Measurements from ENCODE around the gene CMYA5.

CMYA5 gene

GRCh38 chr5:79731775-79732174 lies 42.1 kb downstream of the CMYA5 start:
- H4K20me1 ChIP-seq (ENCODE audit: insufficient read depth, low read length): no peaks in the 10 kb centered on the region
- no peaks in the 10 kb centered on the region for H3K9me2 ChIP-seq (replicated peaks; ENCODE audit: insufficient read depth, low read length)
- no peak overlapping the region for H2AFZ ChIP-seq (ENCODE audit: low read length)
- H3K4me3 ChIP-seq (ENCODE audit: low read length): no peak overlapping the region
- H3K27ac ChIP-seq (ENCODE audit: low read length): no peak overlapping the region
- H3K79me2 ChIP-seq (ENCODE audit: low read length): no peaks in the 10 kb centered on the region
- H3K4me2 ChIP-seq (ENCODE audit: low read depth, low read length): no peak overlapping the region
- no peaks in the 10 kb centered on the region for H3K36me3 ChIP-seq (replicated peaks; ENCODE audit: insufficient read depth, low read length)
- H3K9me3 ChIP-seq (replicated peaks; ENCODE audit: insufficient read depth, low read length): no peaks in the 10 kb centered on the region
- H3K4me1 ChIP-seq (ENCODE audit: low read length): no peaks in the 10 kb centered on the region
- no peak for TF ChIP-seq EZH2phosphoT487 (IDR thresholded peaks at IDR 0.05; ENCODE audit: low read length)
- TF ChIP-seq CTCF (IDR thresholded peaks at IDR 0.05; ENCODE audit: low read length): no peak
- TF ChIP-seq EZH2 (optimal IDR thresholded peaks at IDR 0.05; ENCODE audit: low read depth, low read length): no peak
- no peak overlapping the region for H3K9ac ChIP-seq (ENCODE audit: low read length)
- no peaks in the 10 kb centered on the region for H3K27me3 ChIP-seq (replicated peaks; ENCODE audit: insufficient read depth, low read length)
- no peaks in the 10 kb centered on the region for H3F3A ChIP-seq (ENCODE audit: insufficient read depth, low read length)
- no peak for DNase-seq

- Histone ChIP-seq H3K9ac (ENCODE audit: low read length) (no peak overlapping the region), H3K27ac (ENCODE audit: low read length) (no peak overlapping the region), H3K79me2 (ENCODE audit: low read length) (no peaks in the 10 kb centered on the region), H3K36me3 (replicated peaks; ENCODE audit: insufficient read depth, low read length) (no peaks in the 10 kb centered on the region), H3K4me2 (ENCODE audit: low read depth, low read length) (no peak overlapping the region), H3K27me3 (replicated peaks; ENCODE audit: insufficient read depth, low read length) (no peaks in the 10 kb centered on the region), H3F3A (ENCODE audit: insufficient read depth, low read length) (no peaks in the 10 kb centered on the region), H2AFZ (ENCODE audit: low read length) (no peak overlapping the region), H4K20me1 (ENCODE audit: insufficient read depth, low read length) (no peaks in the 10 kb centered on the region), H3K4me1 (ENCODE audit: low read length) (no peaks in the 10 kb centered on the region), H3K4me3 (ENCODE audit: low read length) (no peak overlapping the region), H3K9me2 (replicated peaks; ENCODE audit: insufficient read depth, low read length) (no peaks in the 10 kb centered on the region), H3K9me3 (replicated peaks; ENCODE audit: insufficient read depth, low read length) (no peaks in the 10 kb centered on the region)
- TF ChIP-seq EZH2phosphoT487 (IDR thresholded peaks at IDR 0.05; ENCODE audit: low read length) (no peak), EZH2 (optimal IDR thresholded peaks at IDR 0.05; ENCODE audit: low read depth, low read length) (no peak)
- no peak for DNase-seq
These were observed 47.2 kb downstream of the CMYA5 start for GRCh38 chr5:79736528-79737514.

- H3K9ac ChIP-seq (ENCODE audit: low read length): no peak overlapping the region
- no peaks in the 10 kb centered on the region for H3K36me3 ChIP-seq (replicated peaks; ENCODE audit: insufficient read depth, low read length)
- no peak for DNase-seq
- no peaks in the 10 kb centered on the region for H3F3A ChIP-seq (ENCODE audit: insufficient read depth, low read length)
- H4K20me1 ChIP-seq (ENCODE audit: insufficient read depth, low read length): no peaks in the 10 kb centered on the region
- no peaks in the 10 kb centered on the region for H3K27me3 ChIP-seq (replicated peaks; ENCODE audit: insufficient read depth, low read length)
- H3K9me3 ChIP-seq (replicated peaks; ENCODE audit: insufficient read depth, low read length): no peaks in the 10 kb centered on the region
- no peak overlapping the region for H3K4me3 ChIP-seq (ENCODE audit: low read length)
- H3K9me2 ChIP-seq (replicated peaks; ENCODE audit: insufficient read depth, low read length): no peaks in the 10 kb centered on the region
- H3K27ac ChIP-seq (ENCODE audit: low read length): no peak overlapping the region
- no peak overlapping the region for H3K4me2 ChIP-seq (ENCODE audit: low read depth, low read length)
- H3K4me1 ChIP-seq (ENCODE audit: low read length): no peaks in the 10 kb centered on the region
- no peak for TF ChIP-seq CTCF (IDR thresholded peaks at IDR 0.05; ENCODE audit: low read length)
- TF ChIP-seq EZH2phosphoT487 (IDR thresholded peaks at IDR 0.05; ENCODE audit: low read length): no peak
- no peak for TF ChIP-seq EZH2 (optimal IDR thresholded peaks at IDR 0.05; ENCODE audit: low read depth, low read length)
- H3K79me2 ChIP-seq (ENCODE audit: low read length): no peaks in the 10 kb centered on the region
- H2AFZ ChIP-seq (ENCODE audit: low read length): no peak overlapping the region
These were observed 48.7 kb downstream of the CMYA5 start for GRCh38 chr5:79738349-79738748.

Measured in MM.1S (cell line).